ENCODE data around the gene SCN1A.
"Not testable (repeated sequence)": the region's sequence is repeated elsewhere in the genome, so short reads cannot be mapped to it uniquely, and the experiment has no call there.

- TF ChIP-seq, protein P1, sequence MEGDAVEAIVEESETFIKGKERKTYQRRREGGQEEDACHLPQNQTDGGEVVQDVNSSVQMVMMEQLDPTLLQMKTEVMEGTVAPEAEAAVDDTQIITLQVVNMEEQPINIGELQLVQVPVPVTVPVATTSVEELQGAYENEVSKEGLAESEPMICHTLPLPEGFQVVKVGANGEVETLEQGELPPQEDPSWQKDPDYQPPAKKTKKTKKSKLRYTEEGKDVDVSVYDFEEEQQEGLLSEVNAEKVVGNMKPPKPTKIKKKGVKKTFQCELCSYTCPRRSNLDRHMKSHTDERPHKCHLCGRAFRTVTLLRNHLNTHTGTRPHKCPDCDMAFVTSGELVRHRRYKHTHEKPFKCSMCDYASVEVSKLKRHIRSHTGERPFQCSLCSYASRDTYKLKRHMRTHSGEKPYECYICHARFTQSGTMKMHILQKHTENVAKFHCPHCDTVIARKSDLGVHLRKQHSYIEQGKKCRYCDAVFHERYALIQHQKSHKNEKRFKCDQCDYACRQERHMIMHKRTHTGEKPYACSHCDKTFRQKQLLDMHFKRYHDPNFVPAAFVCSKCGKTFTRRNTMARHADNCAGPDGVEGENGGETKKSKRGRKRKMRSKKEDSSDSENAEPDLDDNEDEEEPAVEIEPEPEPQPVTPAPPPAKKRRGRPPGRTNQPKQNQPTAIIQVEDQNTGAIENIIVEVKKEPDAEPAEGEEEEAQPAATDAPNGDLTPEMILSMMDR (IDR thresholded peaks at IDR 0.05) = not testable (repeated sequence)
- not testable (repeated sequence) for TF ChIP-seq POLR2A (IDR thresholded peaks at IDR 0.05)
Observed at GRCh38 chr2:165972161-165972560, 155.7 kb downstream of the SCN1A start.
